IPS DF 4.7 (cell line): ENCODE results near the gene FAM221B.

Source experiments
- DNase-seq: peaks from one replicate; pipeline ENCODE4 v3.0.0-alpha.2; 2013; ENCODE audit warnings: low spot score; ENCODE audit errors: extremely low read depth

FAM221B gene

DNA sequence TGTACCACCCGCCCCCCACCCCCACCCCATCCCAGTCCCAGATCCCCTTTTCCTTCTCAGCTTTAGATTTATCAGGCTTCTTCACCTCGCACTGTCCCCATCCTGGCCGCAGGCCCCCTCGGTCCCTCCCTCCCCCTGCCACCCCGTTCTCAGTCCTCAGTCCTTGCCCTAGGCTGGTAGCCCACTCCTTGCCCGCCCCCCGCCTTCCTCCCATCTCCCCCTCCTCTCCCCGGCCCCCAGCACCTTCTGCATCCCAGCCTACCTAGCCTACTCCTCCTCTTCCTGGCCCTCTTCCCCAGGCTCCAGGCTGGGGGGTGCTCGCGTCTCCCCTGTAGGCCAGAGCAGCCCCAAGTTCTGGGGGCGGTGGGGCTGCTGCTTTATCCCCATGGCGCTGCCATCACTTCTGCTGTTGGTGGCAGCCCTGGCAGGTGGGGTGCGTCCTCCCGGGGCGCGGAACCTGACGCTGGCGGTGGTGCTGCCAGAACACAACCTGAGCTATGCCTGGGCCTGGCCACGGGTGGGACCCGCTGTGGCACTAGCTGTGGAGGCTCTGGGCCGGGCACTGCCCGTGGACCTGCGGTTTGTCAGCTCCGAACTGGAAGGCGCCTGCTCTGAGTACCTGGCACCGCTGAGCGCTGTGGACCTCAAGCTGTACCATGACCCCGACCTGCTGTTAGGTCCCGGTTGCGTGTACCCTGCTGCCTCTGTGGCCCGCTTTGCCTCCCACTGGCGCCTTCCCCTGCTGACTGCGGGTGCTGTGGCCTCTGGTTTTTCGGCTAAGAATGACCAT lies 36.3 kb downstream of the FAM221B start:
- no peak for DNase-seq

DNA sequence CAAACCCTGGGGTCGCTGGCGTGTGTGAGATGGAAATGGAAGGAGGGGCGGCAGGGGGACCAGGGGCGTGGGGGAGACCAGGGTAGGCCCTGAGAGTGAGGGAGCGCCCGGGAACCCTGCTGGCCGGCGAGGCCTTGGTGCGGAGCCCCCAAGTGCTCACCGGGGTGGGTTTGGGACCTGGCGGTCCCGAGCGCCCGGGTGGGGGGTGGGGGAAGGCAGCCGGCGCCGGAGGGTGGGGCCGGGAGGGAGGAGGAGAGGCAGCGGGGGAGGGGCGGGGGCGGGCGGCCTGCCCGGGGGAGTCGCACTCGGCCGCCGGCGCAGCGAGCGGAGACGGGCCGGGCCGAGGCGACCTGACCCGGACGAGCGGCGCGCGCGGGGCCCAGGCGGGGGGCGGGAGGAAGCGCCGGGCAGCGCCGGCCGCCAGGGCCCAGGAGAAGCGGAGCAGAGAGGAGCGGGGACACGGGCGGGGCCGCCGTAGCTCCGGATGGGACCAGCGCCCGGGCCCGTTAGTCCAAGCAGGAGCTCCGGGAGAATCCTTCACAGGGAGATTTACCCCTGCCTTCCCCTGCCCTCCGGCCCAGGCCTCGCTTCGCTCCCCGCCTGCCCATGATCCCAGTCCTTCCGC lies 37.1 kb downstream of the FAM221B start, which contains the start of gene NPR2:
TSS of gene NPR2 (plus strand) at position 295 of the 625 bp plus-strand sequence. CDS start 818 bp downstream, outside the sequence.
- no peak for DNase-seq

DNA sequence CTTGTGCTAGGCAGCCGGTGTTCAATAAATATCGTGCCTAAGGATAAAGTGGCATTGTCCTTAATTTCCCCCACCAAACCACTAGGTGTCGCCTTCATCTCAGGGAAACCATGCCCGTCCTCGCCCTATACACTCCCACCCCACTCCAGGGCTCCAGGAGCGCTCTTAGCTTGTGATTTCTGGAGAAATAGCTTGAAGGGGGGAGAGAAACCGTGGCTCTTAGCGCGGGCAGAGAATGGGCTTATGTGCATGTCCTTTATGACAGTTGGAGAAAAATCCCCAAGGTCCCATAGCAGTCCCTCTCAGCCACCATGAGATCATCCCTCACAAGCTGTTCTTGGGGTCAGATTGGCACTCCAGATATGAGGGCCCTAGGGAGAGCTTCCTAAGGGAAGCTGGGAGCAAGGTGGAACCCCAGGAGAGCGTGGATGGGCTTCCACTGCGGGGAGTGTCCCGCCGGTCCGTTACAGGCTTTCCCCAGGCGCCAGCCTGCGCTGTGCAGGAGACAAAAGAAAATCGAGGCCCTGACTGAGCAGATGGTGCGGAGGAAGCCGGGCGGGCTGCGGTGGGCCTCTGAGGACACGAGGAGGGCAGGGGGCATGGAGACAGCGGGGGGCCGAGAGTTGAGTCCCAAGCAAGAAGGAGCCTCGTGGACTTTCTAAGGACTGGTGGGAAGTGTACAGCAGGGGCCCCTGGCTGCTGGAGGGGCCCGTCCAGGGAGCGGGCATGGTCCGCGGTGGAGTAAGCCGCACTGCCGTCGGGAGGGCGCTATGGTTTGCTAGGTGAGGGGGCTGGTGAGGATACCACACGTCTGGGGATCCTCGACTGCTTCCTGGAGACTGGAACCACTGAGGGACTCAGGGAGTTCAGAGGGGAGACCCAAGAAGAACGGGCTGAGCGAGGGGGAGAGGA lies 37.9 kb downstream of the FAM221B start:
- no peak for DNase-seq

DNA sequence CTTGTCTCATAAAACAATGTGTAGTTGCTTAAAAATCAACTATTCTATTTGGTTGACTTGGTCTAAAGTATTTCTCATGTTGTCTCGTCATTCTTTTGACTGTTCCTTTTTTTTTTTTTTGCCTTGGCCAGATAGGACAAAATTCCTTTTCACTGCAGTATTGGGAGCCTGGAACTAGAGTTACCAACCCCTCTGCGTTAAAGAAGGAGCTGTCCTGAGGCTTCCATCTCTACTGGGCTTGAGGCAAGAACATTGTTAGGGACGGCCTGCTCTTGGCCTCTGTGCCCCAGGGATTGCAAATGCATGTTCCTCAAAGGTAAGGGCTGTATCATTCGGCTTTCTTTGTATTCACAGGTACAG lies 38.5 kb downstream of the FAM221B start:
- no peak for DNase-seq

- no peak for DNase-seq
Measured at GRCh38 chr9:35789541-35789940, 39.0 kb downstream of the FAM221B start.

DNA sequence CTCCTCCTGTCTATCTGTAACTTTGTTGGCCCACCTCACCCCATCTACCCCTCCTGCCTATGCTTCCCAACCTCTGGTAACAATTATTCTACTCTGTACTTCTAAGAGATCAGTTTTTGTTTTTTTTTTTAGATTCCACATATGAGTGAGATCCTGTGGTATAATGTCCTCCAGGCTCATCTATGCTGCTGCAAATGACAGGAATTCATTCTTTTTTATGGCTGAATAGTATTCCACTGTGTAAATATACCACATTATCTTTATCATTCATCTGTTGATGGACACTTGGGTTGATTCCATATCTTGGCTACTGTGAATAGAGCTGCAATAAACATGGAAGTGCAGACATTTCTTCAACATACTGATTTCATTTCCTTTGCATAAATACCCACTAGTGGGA lies 45.1 kb downstream of the FAM221B start:
- DNase-seq: no peak

- DNase-seq: no peak
Measured at GRCh38 chr9:35781066-35781465, 47.5 kb downstream of the FAM221B start.

DNA sequence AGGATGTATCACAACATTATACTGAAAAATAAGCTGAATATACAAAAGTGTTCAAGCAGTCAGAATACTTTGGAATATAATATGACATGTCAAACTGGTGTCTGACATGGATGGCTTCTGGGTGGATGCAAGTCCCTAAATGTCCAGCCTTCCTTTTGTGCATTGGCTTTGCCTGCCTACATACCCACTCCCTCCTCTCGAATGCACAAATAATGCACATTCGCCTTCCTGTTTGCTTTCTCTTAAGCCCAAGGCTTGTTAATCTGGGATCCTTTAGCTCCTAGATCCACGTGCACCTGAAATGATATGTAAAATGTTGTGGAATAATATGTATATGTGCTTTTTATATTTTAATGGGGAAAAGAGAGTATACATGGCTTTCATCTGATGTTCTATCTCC lies 50.0 kb downstream of the FAM221B start:
- no peak for DNase-seq

GRCh38 chr9:35776018-35776417 lies 52.5 kb downstream of the FAM221B start:
- DNase-seq: no peak

DNA sequence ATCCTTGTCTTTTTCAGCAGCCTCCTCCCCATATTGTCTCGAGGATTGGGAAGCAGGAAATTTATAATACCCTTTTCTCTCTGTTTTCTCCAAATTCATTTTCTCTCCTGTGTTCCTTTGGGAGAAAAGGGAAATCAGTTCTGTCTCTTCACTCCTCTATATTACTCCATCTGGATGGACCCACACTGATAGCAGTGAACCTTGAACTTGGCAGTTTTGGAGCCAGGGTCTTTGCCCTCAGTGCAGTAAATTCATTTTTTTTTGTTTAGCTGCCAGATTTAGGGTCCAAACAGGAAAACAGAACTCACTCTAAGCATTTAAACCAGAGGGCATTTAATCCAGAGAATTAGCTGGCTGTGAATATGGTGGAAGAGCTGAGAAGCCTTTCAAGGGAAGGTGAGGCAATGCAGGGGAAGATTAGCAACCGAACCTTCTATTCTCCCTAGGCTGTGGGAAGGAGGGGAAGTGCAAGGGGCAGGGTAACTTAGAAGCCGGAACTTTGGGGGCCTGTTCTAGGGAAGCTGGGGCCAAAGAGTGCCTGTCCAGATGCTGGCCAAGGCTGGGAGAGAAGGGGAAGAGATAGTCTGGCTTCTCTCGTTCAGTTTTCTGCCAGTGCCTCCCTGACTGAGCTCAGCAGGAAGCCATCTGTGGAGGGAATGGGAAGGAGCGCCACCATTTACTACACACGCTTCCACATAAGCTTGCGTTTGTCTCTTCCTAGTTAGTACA lies 53.5 kb downstream of the FAM221B start:
- no peak for DNase-seq

DNA sequence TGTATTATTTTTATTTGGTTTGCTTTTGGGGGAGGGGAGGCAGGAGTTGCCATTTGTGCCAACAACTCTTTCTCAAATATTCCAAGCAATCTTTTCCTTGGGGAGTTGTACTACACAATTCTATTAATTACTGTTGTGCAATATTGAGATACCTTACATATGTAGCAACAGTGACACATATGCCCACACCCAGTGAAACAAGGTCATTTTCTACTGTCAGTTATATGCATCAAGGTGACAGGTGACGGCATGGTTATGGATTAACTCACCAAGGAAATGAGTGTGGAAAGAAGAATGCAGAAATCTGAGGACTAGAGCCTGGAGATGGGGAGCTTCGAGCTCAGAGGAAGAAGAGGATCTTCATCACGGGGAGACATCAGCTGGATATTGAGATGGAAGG lies 56.6 kb downstream of the FAM221B start:
- no peak for DNase-seq

GRCh38 chr9:35771534-35771933 lies 57.0 kb downstream of the FAM221B start:
- DNase-seq: no peak

DNA sequence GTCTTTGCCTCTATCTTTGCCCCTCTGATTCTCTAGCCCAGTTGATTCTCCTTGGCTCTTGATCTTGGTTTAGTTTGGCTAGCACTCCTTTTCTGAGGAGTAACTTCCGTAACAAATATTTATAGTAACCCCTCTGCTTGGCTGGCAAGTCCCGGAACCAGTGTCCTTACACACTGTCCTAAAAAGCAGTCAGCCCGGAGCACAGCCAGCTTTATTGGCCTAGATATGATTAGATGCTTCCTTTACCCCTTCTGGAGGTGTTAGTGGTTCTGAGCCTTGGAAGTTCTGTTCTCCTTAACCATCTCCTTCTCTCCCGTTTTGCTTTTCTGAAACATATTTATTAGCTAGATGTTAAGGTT lies 57.5 kb downstream of the FAM221B start:
- no peak for DNase-seq

- DNase-seq: no peak
Measured at GRCh38 chr9:35769763-35770162, 58.8 kb downstream of the FAM221B start.

GRCh38 chr9:35767458-35767857 lies 61.1 kb downstream of the FAM221B start:
- DNase-seq: no peak

DNA sequence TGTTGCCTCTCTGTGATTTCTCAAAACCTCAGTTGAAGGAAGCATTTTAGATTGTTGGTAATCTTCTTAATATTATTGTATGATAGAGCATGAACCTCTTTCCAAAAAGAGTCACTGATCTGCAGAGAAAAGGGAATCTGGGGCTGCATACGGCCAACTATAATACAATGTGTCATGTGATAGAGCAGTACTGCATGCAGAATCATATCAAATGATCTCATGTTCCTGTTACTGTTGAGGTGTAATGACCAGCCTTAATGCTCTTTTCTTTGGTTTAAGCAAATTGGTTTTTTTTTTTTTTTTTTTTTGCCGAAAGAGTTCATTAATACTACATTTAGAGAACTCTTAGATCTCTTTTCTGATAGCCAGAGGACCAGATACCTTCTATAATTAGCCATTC lies 61.5 kb downstream of the FAM221B start:
- no peak for DNase-seq
